22Rv1 (cell line): ENCODE results near the gene AGER.
"Not testable (repeated sequence)": the region's sequence is repeated elsewhere in the genome, so short reads cannot be mapped to it uniquely, and the experiment has no call there.

Experiments used
- CTCF ChIP-seq: fragments of 450-650 bp; IDR thresholded peaks from 2 replicates; pipeline ENCODE4 v1.5.1; 2017; ENCODE audit warnings: mild to moderate bottlenecking
- ZFX ChIP-seq: fragments of 450-650 bp; IDR thresholded peaks from 2 replicates; pipeline ENCODE4 v1.6.1; 2017; ENCODE audit warnings: antibody characterized with exemption, borderline replicate concordance

- not testable (repeated sequence) for TF ChIP-seq CTCF, ZFX
Observed at GRCh38 chr6:32186151-32186840, 2.2 kb upstream of the AGER start.
